Measurements from ENCODE around the gene NDUFA6. TPM values are rescaled to one million over a fixed set of nuclear protein-coding genes. Genes with fewer than 3 reads are reported as not detected.
"Not testable (repeated sequence)": the region's sequence is repeated elsewhere in the genome, so short reads cannot be mapped to it uniquely, and the experiment has no call there.

NDUFA6 gene
- total RNA-seq, 1 donor from 2014 or later: 67.3 TPM

- no peak for TF ChIP-seq CTCF (IDR thresholded peaks at IDR 0.05; ENCODE audit: insufficient read depth, low read length, poor library complexity, severe bottlenecking)
- DNase-seq (ENCODE audit: low read depth): no peak
- H3K4me3 ChIP-seq (ENCODE audit: low read depth, low read length): no peak overlapping the region
- H3K36me3 ChIP-seq (ENCODE audit: control insufficient read depth, insufficient read depth, low read length): no peaks in the 10 kb centered on the region
- H3K27me3 ChIP-seq (ENCODE audit: control insufficient read depth, insufficient read depth, low read length): no peaks in the 10 kb centered on the region
Observed at GRCh38 chr22:42116848-42117424, 26.4 kb upstream of the NDUFA6 start.

- H3K36me3 ChIP-seq (ENCODE audit: control insufficient read depth, insufficient read depth, low read length); H3K27me3 ChIP-seq (ENCODE audit: control insufficient read depth, insufficient read depth, low read length); DNase-seq (ENCODE audit: low read depth); H3K4me3 ChIP-seq (ENCODE audit: low read depth, low read length): not testable (repeated sequence)
Observed at GRCh38 chr22:42115420-42115830, 24.9 kb upstream of the NDUFA6 start.

GRCh38 chr22:42114721-42115120 lies 24.1 kb upstream of the NDUFA6 start:
- Histone ChIP-seq H3K27me3 (ENCODE audit: control insufficient read depth, insufficient read depth, low read length) (no peaks in the 10 kb centered on the region), H3K4me3 (ENCODE audit: low read depth, low read length) (no peak overlapping the region), H3K36me3 (ENCODE audit: control insufficient read depth, insufficient read depth, low read length) (no peaks in the 10 kb centered on the region)
- TF ChIP-seq CTCF (IDR thresholded peaks at IDR 0.05; ENCODE audit: insufficient read depth, low read length, poor library complexity, severe bottlenecking): no peak
- no peak for DNase-seq (ENCODE audit: low read depth)

- not testable (repeated sequence) for H3K4me3 ChIP-seq (ENCODE audit: low read depth, low read length); DNase-seq (ENCODE audit: low read depth); H3K27me3 ChIP-seq (ENCODE audit: control insufficient read depth, insufficient read depth, low read length); H3K36me3 ChIP-seq (ENCODE audit: control insufficient read depth, insufficient read depth, low read length)
Observed at GRCh38 chr22:42112793-42113192, 22.2 kb upstream of the NDUFA6 start.

- TF ChIP-seq CTCF (IDR thresholded peaks at IDR 0.05; ENCODE audit: insufficient read depth, low read length, poor library complexity, severe bottlenecking): no peak
- DNase-seq (ENCODE audit: low read depth): no peak
- no peaks in the 10 kb centered on the region for H3K27me3 ChIP-seq (ENCODE audit: control insufficient read depth, insufficient read depth, low read length)
- H3K36me3 ChIP-seq (ENCODE audit: control insufficient read depth, insufficient read depth, low read length): no peaks in the 10 kb centered on the region
- no peak overlapping the region for H3K4me3 ChIP-seq (ENCODE audit: low read depth, low read length)
Observed at GRCh38 chr22:42111798-42112197, 21.2 kb upstream of the NDUFA6 start.

- no peak overlapping the region for H3K4me3 ChIP-seq (ENCODE audit: low read depth, low read length)
- no peak for DNase-seq (ENCODE audit: low read depth)
- no peak for TF ChIP-seq CTCF (IDR thresholded peaks at IDR 0.05; ENCODE audit: insufficient read depth, low read length, poor library complexity, severe bottlenecking)
- no peaks in the 10 kb centered on the region for H3K36me3 ChIP-seq (ENCODE audit: control insufficient read depth, insufficient read depth, low read length)
- H3K27me3 ChIP-seq (ENCODE audit: control insufficient read depth, insufficient read depth, low read length): no peaks in the 10 kb centered on the region
Observed at GRCh38 chr22:42108848-42109247, 18.3 kb upstream of the NDUFA6 start.

GRCh38 chr22:42104332-42104860 lies 13.8 kb upstream of the NDUFA6 start:
- not testable (repeated sequence) for H3K27me3 ChIP-seq (ENCODE audit: control insufficient read depth, insufficient read depth, low read length); DNase-seq (ENCODE audit: low read depth); H3K36me3 ChIP-seq (ENCODE audit: control insufficient read depth, insufficient read depth, low read length)

More at GRCh38 chr22:42104332-42104860, 13.8 kb upstream of the NDUFA6 start:
- not testable (repeated sequence) for H3K4me3 ChIP-seq (ENCODE audit: low read depth, low read length)

All from kidney epithelial cell (primary cell).